ENCODE results near the gene APOBEC2. TPM values are rescaled to one million over a fixed set of nuclear protein-coding genes. Genes with fewer than 3 reads are reported as not detected.

The APOBEC2 gene
- total and polyA plus RNA-seq, 8 donors, result 0.29 to 1.3 (median 0.75) TPM; not detected in 1

DNA sequence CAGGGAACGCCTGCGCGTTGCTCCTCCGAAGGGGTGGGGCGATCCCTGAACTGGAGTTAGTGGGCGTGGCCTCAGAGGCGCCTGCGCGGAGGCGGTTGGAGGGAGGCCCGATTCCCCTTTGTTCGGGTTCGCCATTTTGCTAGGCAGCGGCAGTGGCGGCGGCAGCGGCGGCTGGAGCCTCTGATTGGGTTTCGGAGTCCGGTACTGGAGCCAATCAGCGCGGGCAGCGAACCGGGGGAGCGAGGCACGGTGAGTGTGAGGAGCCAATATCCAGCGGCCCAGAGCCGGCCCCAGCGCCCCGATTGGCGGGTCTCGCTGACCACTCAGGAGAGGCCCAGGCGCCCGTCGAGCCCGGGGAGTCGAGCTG, 19.8 kb downstream of the APOBEC2 start, which contains the start of gene NFYA:
Gene NFYA (plus strand): TSS at position 139 of the 367 bp plus-strand sequence. CDS start 6,116 bp downstream, outside the sequence.
- intact Hi-C loops (cut with DNase I), result no loop called here
- H3K27ac ChIP-seq, result peak within 1 kb of the TSS; percentile 99 to 100
- no peaks in the 10 kb centered on the region for H3K27me3 ChIP-seq
- ATAC-seq (peak; percentile 85), DNase-seq (peak in 1 of 4 donors; percentile 99)
- H3K4me1 ChIP-seq, result peaks cover 11 to 49% of the 10 kb centered on the region in 2 donors
- peak within 1 kb of the TSS; percentile 88 to 95 for H3K4me3 ChIP-seq
- H3K9me3 ChIP-seq, result no peaks in the 10 kb centered on the region
- no peaks in the 10 kb centered on the region for H3K36me3 ChIP-seq
- TF ChIP-seq, protein P1, sequence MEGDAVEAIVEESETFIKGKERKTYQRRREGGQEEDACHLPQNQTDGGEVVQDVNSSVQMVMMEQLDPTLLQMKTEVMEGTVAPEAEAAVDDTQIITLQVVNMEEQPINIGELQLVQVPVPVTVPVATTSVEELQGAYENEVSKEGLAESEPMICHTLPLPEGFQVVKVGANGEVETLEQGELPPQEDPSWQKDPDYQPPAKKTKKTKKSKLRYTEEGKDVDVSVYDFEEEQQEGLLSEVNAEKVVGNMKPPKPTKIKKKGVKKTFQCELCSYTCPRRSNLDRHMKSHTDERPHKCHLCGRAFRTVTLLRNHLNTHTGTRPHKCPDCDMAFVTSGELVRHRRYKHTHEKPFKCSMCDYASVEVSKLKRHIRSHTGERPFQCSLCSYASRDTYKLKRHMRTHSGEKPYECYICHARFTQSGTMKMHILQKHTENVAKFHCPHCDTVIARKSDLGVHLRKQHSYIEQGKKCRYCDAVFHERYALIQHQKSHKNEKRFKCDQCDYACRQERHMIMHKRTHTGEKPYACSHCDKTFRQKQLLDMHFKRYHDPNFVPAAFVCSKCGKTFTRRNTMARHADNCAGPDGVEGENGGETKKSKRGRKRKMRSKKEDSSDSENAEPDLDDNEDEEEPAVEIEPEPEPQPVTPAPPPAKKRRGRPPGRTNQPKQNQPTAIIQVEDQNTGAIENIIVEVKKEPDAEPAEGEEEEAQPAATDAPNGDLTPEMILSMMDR (IDR thresholded peaks at IDR 0.05), result no peak

DNA sequence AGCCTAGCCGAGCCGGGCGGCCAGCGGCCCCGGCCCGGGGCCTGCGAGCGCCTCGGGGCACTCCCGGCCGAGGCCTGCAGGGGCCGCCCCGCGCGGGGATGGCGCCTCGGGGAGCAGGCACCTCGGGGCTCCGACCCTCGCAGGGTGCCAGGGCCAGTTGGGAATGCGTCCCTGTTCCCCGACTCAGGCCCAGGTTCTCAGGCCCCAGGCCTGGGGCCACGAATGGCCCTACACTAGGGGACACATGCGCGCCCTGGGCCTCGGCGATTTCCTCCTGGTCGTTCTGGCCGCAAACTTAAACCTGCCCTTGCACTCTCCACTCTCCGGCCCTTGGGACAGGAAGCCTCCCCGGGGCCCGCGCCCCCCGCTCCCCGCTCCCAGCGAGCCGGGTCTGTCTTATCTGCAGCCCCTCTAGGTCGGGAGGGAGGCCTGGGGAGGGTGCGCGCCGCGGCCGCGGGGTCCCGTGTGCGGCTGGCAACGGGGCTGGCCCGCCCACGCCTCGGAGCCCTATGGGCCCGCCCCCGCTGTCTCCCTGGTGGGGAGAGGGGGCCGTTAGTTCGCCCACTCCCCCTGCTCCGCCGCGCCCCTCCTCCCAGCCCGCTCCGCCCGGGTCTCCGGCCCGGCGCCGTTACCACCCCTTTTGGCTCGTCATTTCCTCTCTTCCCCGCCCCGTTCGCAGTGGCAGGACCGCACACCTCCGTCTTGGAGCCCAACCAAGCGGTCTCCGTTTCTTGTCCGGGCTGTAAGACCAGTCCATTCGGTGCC, 20.4 kb downstream of the APOBEC2 start:
- TF ChIP-seq, protein P1 (IDR thresholded peaks at IDR 0.05), result peak in 1 of 2 donors; percentile 47
- Histone ChIP-seq H3K27me3 (no peaks in the 10 kb centered on the region), H3K4me3 (peak overlapping the region; percentile 88 to 95), H3K9me3 (no peaks in the 10 kb centered on the region), H3K27ac (peak overlapping the region; percentile 99 to 100), H3K4me1 (peaks cover 11 to 54% of the 10 kb centered on the region in 2 donors), H3K36me3 (no peaks in the 10 kb centered on the region)
- DNase-seq (peak; percentile 75 to 95 (median 90)), ATAC-seq (peak; percentile 30)
- intact Hi-C loops (cut with DNase I), result no loop called here

DNA sequence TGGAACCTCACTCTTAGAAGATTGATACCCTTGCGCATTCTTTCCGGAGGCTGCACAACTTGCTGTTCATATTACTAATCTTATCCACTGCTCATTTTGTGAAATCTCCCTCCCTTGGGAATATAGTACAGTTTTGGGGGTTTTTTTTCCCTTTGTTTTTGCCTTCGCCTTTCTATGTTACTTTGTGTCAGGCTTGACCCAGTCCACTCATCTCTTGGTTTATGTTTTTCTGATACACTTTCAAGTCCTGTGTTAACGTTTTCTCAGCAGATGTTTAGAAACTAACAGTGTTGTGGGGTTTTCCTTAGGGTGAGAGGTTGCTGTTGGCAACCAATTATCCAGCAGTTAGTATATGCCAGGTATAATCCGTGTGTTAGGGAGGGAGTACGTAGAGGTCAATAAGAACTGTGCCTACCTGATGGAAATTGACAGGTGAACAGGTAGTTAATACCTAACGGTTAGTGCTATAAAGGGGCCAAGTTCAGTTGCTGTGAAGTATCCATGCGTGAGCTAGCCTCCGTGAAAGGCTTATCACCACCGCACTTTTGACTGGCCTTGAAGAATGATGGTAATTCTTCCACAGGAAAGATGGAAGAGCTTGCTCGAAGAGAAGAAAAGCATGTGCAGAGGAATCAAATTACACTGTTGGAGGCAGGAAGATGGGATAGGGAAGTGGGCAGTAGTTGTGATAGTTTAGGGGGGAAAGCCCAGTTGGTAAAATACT, 21.1 kb downstream of the APOBEC2 start:
- peak overlapping the region; percentile 88 to 95 for H3K4me3 ChIP-seq
- ATAC-seq, result no peak
- H3K9me3 ChIP-seq, result no peaks in the 10 kb centered on the region
- H3K27me3 ChIP-seq, result no peaks in the 10 kb centered on the region
- H3K36me3 ChIP-seq, result peaks cover 0 to 3% of the 10 kb centered on the region in 2 donors
- TF ChIP-seq, protein P1 (IDR thresholded peaks at IDR 0.05), result no peak
- H3K27ac ChIP-seq, result peak overlapping the region; percentile 99 to 100
- peaks cover 11 to 58% of the 10 kb centered on the region in 2 donors for H3K4me1 ChIP-seq
- intact Hi-C loops (cut with DNase I), result no loop called here
- DNase-seq, result peak in 1 of 4 donors; percentile 26

DNA sequence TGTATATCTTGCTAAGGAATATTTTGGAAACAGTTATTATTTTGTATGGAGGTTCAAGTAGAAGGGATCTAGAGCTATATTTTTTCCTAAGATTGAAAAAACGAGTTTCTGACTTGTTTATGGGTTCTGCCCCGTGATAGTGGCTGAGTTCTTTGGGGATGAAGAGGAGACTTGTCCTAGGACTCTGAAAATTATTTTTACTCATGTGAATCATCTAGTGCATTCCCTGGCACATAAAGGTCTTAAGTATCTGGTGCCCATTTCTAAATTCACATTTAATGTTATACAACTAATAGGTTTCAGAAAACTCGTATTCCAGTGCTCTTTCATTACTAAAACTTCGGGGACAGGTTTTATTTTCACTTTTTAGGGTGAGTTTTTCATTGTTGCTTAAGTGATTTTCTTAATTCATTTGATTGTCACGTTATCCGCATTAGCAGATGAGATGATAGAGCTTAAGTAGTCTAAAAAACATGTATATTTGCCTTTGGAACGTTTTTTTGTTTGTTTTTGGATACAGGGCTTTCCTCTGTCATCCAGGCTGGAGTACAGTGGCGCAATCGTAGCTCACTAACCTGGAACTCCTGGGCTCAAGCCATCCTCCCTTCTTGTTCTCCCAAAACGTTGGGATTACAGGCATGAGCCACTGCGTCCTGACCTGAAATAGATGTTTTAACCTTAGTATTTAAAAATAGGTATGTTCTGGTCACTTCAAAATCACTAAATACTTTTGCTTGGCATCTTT, 21.9 kb downstream of the APOBEC2 start:
- intact Hi-C loops (cut with DNase I), result no loop called here
- Histone ChIP-seq H3K4me1 (peaks cover 11 to 61% of the 10 kb centered on the region in 2 donors), H3K4me3 (peak overlapping the region; percentile 88 to 95), H3K36me3 (peaks cover 0 to 10% of the 10 kb centered on the region in 2 donors), H3K9me3 (no peaks in the 10 kb centered on the region), H3K27me3 (no peaks in the 10 kb centered on the region), H3K27ac (peak overlapping the region; percentile 99 to 100)
- no peak for DNase-seq
- no peak for ATAC-seq
- TF ChIP-seq, protein P1 (IDR thresholded peaks at IDR 0.05), result no peak
